Stomach (tissue), 9 donors: ENCODE results near the gene ANKRD42. TPM values are rescaled to one million over a fixed set of nuclear protein-coding genes. Genes with fewer than 3 reads are reported as not detected.

Source experiments
- DNase-seq, 2 donors: peaks; one replicate each; pipeline versions ENCODE4 v3.0.0 to v3.0.0-alpha.2; 2013 to 2019
- H3K27ac ChIP-seq, 5 donors: fragments of 200-600 bp in 4 of 5; sonication (generic) in 4 of 5; one replicate each; pipeline ENCODE4 v1.5.1; 2013 to 2019; ENCODE audit warnings: mild to moderate bottlenecking in 1 of 5, moderate library complexity in 1 of 5
- H3K27me3 ChIP-seq, 3 donors: fragments of 200-600 bp; sonication (generic); one replicate each; pipeline ENCODE4 v1.5.1; 2017 to 2019; ENCODE audit warnings: mixed run types in 1 of 3
- H3K36me3 ChIP-seq, 4 donors: fragments of 200-600 bp; sonication (generic); 1 replicate in 3 of 4; 2 replicates in 1 of 4; pipeline ENCODE4 v1.5.1; 2016 to 2019
- H3K4me1 ChIP-seq, 4 donors: fragments of 200-600 bp; sonication (generic); one replicate each; pipeline ENCODE4 v1.5.1; 2016 to 2019
- H3K4me3 ChIP-seq, 4 donors: fragments of 200-600 bp; sonication (generic) in 3 of 4; one replicate each; pipeline ENCODE4 v1.5.1; 2016 to 2019; ENCODE audit warnings: mild to moderate bottlenecking in 1 of 4
- H3K9me3 ChIP-seq, 4 donors: fragments of 200-600 bp; sonication (generic); one replicate each; pipeline ENCODE4 v1.5.1; 2016 to 2019
- EP300 ChIP-seq: sonication (generic); formaldehyde crosslinking; IDR thresholded peaks from one replicate; pipeline ENCODE4 v1.6.1; 2017; ENCODE audit warnings: antibody characterized with exemption
- POLR2A ChIP-seq, 4 donors: fragments of 450-650 bp; IDR thresholded peaks; one replicate each; pipeline ENCODE4 v1.6.1; 2016; ENCODE audit warnings: antibody characterized with exemption in 4 of 4, control low read depth in 2 of 4, mild to moderate bottlenecking in 1 of 4, moderate library complexity in 1 of 4
- POLR2AphosphoS5 ChIP-seq, 3 donors: sonication (generic); formaldehyde crosslinking; IDR thresholded peaks; one replicate each; pipeline ENCODE4 v1.6.1; 2016; ENCODE audit warnings: antibody characterized with exemption in 3 of 3
- WGBS, 5 donors: extraction: QIAGEN DNeasy Blood & Tissue Kit in 3 of 5; methylation state at CpG; one replicate each; pipeline versions ENCODE4 v1.1.5 to v1.1.7; 2013 to 2018; 5-methylcytosine and 5-hydroxymethylcytosine counted together
- intact Hi-C: fragments of 100-400 bp; cut with DNase I; formaldehyde crosslinking; loops from one replicate; pipeline ENCODE4 v1.15.1; 2023; ENCODE audit warnings: low total_unique reads
- polyA plus RNA-seq, 3 donors: library from polyadenylated mRNA; stranded (reverse); fragments of 200-250 nt; gene quantifications; one replicate each; pipeline ENCODE4 v1.2.3, GENCODE V29; 2013
- total RNA-seq, 5 donors: library from RNA; depleted of rRNA; stranded (reverse); fragments of >200 nt; gene quantifications; one replicate each; pipeline versions ENCODE4 v1.1.0 to v1.2.3, GENCODE V29; 2014 to 2016
- TF ChIP-seq, protein P1 (sequence below), 7 experiments: fragments of 450-650 bp in 4 of 7; fragments of 200-600 bp in 3 of 7; sonication (generic) in 3 of 7; IDR thresholded peaks; one replicate each; pipeline ENCODE4 v1.5.1; 2016 to 2019; ENCODE audit warnings: antibody characterized with exemption in 7 of 7, control low read depth in 2 of 7, mild to moderate bottlenecking in 1 of 7
- donor health status: healthy with polysubstance abuse.
- donor health status: Bipolar disorder and iron deficiency.
- donor health status: healthy.

Gene ANKRD42
- total and polyA plus RNA-seq, 8 donors = 0.87 to 21.0 (median 4.9) TPM

- H3K27ac ChIP-seq = no peak overlapping the region
- H3K36me3 ChIP-seq = no peaks in the 10 kb centered on the region
- TF ChIP-seq POLR2AphosphoS5 (IDR thresholded peaks at IDR 0.05) (no peak), POLR2A (IDR thresholded peaks at IDR 0.05) (no peak), EP300 (no peak)
- TF ChIP-seq, protein P1, sequence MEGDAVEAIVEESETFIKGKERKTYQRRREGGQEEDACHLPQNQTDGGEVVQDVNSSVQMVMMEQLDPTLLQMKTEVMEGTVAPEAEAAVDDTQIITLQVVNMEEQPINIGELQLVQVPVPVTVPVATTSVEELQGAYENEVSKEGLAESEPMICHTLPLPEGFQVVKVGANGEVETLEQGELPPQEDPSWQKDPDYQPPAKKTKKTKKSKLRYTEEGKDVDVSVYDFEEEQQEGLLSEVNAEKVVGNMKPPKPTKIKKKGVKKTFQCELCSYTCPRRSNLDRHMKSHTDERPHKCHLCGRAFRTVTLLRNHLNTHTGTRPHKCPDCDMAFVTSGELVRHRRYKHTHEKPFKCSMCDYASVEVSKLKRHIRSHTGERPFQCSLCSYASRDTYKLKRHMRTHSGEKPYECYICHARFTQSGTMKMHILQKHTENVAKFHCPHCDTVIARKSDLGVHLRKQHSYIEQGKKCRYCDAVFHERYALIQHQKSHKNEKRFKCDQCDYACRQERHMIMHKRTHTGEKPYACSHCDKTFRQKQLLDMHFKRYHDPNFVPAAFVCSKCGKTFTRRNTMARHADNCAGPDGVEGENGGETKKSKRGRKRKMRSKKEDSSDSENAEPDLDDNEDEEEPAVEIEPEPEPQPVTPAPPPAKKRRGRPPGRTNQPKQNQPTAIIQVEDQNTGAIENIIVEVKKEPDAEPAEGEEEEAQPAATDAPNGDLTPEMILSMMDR (IDR thresholded peaks at IDR 0.05) = no peak
- no peaks in the 10 kb centered on the region for H3K27me3 ChIP-seq
- no peak overlapping the region for H3K4me3 ChIP-seq
- peak in 1 of 2 donors; percentile 51 for DNase-seq
- intact Hi-C loops = loop anchor here (10.0 kb wide), 1 partner anchor 77 kb away; the partner anchor contains the start of gene RAB30
- H3K9me3 ChIP-seq = no peaks in the 10 kb centered on the region
- peaks cover 0 to 6% (median 3%) of the 10 kb centered on the region in 4 donors for H3K4me1 ChIP-seq
- WGBS, 5 donors = 66 to 82% (median 76%) methylated on average over 10 of the region's 10 CpGs
These were observed 42.1 kb upstream of the ANKRD42 start for GRCh38 chr11:83151274-83151977.

- intact Hi-C loops = loop anchor here (10.0 kb wide), 1 partner anchor 77 kb away; the partner anchor contains the start of gene RAB30
- Histone ChIP-seq H3K27me3 (no peaks in the 10 kb centered on the region), H3K36me3 (no peaks in the 10 kb centered on the region), H3K27ac (no peak overlapping the region), H3K4me3 (no peak overlapping the region), H3K9me3 (no peaks in the 10 kb centered on the region), H3K4me1 (peaks cover 0 to 6% (median 3%) of the 10 kb centered on the region in 4 donors)
- TF ChIP-seq POLR2A (IDR thresholded peaks at IDR 0.05) (no peak), EP300 (no peak), POLR2AphosphoS5 (IDR thresholded peaks at IDR 0.05) (no peak)
- TF ChIP-seq, protein P1 (IDR thresholded peaks at IDR 0.05) = no peak
- WGBS, 5 donors = 66 to 87% (median 74%) methylated on average over 2 of the region's 2 CpGs
- no peak for DNase-seq
These were observed 41.2 kb upstream of the ANKRD42 start for GRCh38 chr11:83152264-83152663.

DNA sequence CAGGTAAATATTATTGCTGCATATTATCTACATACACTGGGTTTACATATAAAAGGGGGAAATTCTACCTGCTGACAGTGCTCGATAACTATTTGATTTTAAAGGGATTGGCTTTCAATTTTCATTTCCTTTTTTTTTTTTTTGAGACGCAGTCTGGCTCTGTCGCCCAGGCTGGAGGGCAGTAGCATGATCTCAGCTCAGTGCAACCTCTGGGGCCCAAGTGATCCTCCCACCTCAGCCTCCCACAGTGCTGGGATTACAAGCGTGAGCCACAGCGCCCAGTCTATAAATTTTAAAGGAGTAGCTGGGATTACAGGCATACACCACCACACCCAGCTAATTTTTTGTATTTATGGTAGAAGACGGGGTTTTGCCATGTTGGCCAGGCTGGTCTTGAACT, 39.7 kb upstream of the ANKRD42 start:
- TF ChIP-seq POLR2A (IDR thresholded peaks at IDR 0.05) (no peak), EP300 (no peak), POLR2AphosphoS5 (IDR thresholded peaks at IDR 0.05) (no peak)
- TF ChIP-seq, protein P1 (IDR thresholded peaks at IDR 0.05) = no peak
- intact Hi-C loops = loop anchor here (10.0 kb wide), 1 partner anchor 79 kb away; the partner anchor contains the start of gene RAB30
- Histone ChIP-seq H3K36me3 (no peaks in the 10 kb centered on the region), H3K9me3 (no peaks in the 10 kb centered on the region), H3K4me1 (peaks cover 0 to 6% (median 3%) of the 10 kb centered on the region in 4 donors), H3K27ac (no peak overlapping the region), H3K4me3 (no peak overlapping the region), H3K27me3 (no peaks in the 10 kb centered on the region)
- 88 to 96% (median 95%) methylated on average over 6 of the region's 6 CpGs for WGBS, 5 donors
- no peak for DNase-seq

DNA sequence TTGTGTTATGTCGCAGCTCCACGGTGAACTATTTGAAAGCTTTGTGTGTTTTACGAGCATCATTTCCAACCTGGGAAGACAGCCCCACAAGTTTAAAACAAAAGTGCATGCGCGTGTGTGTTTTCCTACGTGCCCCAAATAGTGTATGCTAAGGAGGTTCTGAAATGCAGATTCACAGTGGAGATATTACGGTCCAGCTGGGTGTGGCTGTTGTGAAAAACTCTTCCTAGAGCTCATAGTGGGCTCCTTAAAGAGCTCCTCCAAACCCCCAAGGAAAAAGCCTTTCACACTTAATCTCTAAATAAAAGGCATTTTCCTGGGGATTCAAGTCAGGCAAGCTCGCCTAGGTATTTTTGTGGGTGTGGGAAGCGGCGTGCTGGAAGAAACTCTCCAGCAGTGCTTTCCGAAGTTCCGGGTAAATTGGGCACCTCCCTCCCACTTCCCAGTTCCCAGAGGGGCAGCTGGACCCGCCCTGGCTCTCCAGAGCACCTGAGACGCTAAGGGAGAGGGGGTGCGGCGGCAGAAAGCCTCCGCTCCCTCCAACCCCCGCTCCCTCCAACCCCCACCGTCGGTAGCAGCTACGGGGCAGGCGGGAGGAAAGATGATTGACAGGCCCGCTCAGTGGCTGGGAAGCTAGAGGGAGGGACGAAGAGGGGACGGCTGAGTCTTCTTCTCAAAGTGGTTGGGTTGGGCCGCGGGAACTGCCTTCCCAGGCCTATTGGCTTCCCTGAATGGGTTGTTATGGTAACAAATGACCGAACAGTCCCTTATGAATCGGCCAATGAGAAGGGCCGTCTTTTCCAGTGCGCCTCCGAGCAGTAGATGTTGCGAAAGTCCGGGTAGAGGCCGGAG, 37.1 kb upstream of the ANKRD42 start:
- H3K36me3 ChIP-seq = peaks cover 0 to 6% (median 3%) of the 10 kb centered on the region in 4 donors
- H3K4me1 ChIP-seq = peaks cover 2 to 28% (median 24%) of the 10 kb centered on the region in 4 donors
- intact Hi-C loops = loop anchor here (10.0 kb wide), 1 partner anchor 82 kb away; the partner anchor contains the start of gene RAB30
- WGBS, 5 donors = 0% methylated on average over 35 of the region's 35 CpGs
- peak overlapping the region; percentile 51 to 63 (median 53) for H3K4me3 ChIP-seq
- no peaks in the 10 kb centered on the region for H3K27me3 ChIP-seq
- H3K27ac ChIP-seq = peak overlapping the region; percentile 83 to 100 (median 99)
- DNase-seq = peak; percentile 99 to 100
- TF ChIP-seq POLR2AphosphoS5 (IDR thresholded peaks at IDR 0.05) = peak; percentile 60 to 95 (median 81)
- TF ChIP-seq POLR2A (IDR thresholded peaks at IDR 0.05) = peak in 1 of 4 donors; percentile 26
- no peak for TF ChIP-seq EP300
- H3K9me3 ChIP-seq = no peaks in the 10 kb centered on the region
